WTC11 (cell line): ENCODE results near the gene EXOSC3.
A peak's percentile ranks its signal among the peaks of the same experiment; 100 is the strongest.

Source experiments
- CTCF ChIP-seq: fragments of 200-600 bp; IDR thresholded peaks from 2 replicates; pipeline ENCODE4 v1.8.0; 2022; ENCODE audit warnings: antibody characterized with exemption
- FOXP4 ChIP-seq: sonication (generic); formaldehyde crosslinking; IDR thresholded peaks from 2 replicates; pipeline ENCODE4 v1.8.0; 2022; ENCODE audit warnings: mild to moderate bottlenecking, missing genetic modification reagents
- MAX ChIP-seq: sonication (generic); formaldehyde crosslinking; IDR thresholded peaks from 2 replicates; pipeline ENCODE4 v1.8.0; 2022; ENCODE audit warnings: mild to moderate bottlenecking, missing genetic modification reagents
- SP1 ChIP-seq: sonication (generic); formaldehyde crosslinking; conservative IDR thresholded peaks from 2 replicates; pipeline ENCODE4 v1.8.1; 2022; ENCODE audit warnings: missing genetic modification reagents
- TP53 ChIP-seq: sonication (generic); formaldehyde crosslinking; IDR thresholded peaks from 2 replicates; pipeline ENCODE4 v1.8.1; 2023; ENCODE audit warnings: mild to moderate bottlenecking, missing genetic modification reagents
- ZNF121 ChIP-seq: sonication (generic); formaldehyde crosslinking; IDR thresholded peaks from 2 replicates; pipeline ENCODE4 v1.8.0; 2023; ENCODE audit warnings: missing genetic modification reagents
- ZNF317 ChIP-seq: sonication (generic); formaldehyde crosslinking; IDR thresholded peaks from 2 replicates; pipeline ENCODE4 v1.8.1; 2023; ENCODE audit warnings: low read depth, mild to moderate bottlenecking, moderate library complexity, missing genetic modification reagents, borderline replicate concordance
- TF ChIP-seq, protein P1 (sequence below): sonication (generic); formaldehyde crosslinking; IDR thresholded peaks from 2 replicates; pipeline ENCODE4 v1.8.1; 2023; ENCODE audit warnings: mild to moderate bottlenecking, missing genetic modification reagents, moderate library complexity

GRCh38 chr9:37784616-37785483 lies at the start of gene EXOSC3:
- TF ChIP-seq TP53 (no peak), CTCF (no peak), ZNF121 (CRISPR knock-in tag) (no peak), ZNF317 (CRISPR knock-in tag) (no peak), FOXP4 (CRISPR knock-in tag) (0 out of 2 replicates have a peak, but pooled peaks have one; percentile 17), MAX (peak; percentile 87), SP1 (CRISPR knock-in tag) (peak; percentile 81)
- TF ChIP-seq, protein P1, sequence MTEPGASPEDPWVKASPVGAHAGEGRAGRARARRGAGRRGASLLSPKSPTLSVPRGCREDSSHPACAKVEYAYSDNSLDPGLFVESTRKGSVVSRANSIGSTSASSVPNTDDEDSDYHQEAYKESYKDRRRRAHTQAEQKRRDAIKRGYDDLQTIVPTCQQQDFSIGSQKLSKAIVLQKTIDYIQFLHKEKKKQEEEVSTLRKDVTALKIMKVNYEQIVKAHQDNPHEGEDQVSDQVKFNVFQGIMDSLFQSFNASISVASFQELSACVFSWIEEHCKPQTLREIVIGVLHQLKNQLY = no peak
